K562 (cell line): ENCODE results near the gene SBNO1. TPM values are rescaled to one million over a fixed set of nuclear protein-coding genes. Genes with fewer than 3 reads are reported as not detected.
"Not testable (repeated sequence)": the region's sequence is repeated elsewhere in the genome, so short reads cannot be mapped to it uniquely, and the experiment has no call there.

Source experiments
- ATAC-seq: fragments of 200-7000 bp; cut with Tn5 transposase; 3 replicates; pipeline ENCODE4 v1.9.1; 2020; ENCODE audit warnings: moderate library complexity
- BruUV-seq: library from RNA; stranded (reverse); fragments of 400-500 nt; replicated peaks from 2 replicates; lab custom pipeline; 2021; lab: Mats Ljungman, UMichigan
- CTCF ChIA-PET: fragments of 300-600 bp; formaldehyde crosslinking; extraction: SDS; loops from one replicate; lab custom pipeline; 2021; ENCODE audit warnings: low intra/inter-chr PET ratio; lab: Yijun Ruan, JAX
- POLR2A ChIA-PET: fragments of 300-600, 350-650 bp; sonication (Branson Sonifier 250); formaldehyde crosslinking; extraction: SDS; loops from one replicate; lab custom pipeline; 2021; ENCODE audit warnings: antibody characterized with exemption, inconsistent platforms; lab: Yijun Ruan, JAX
- DNase-seq, 4 experiments: peaks; one replicate each; pipeline versions ENCODE4 v3.0.0 to v3.0.0-alpha.2; 2011 to 2018; ENCODE audit warnings: low spot score in 3 of 4, mixed read lengths in 3 of 4; ENCODE audit errors: extremely low read depth in 1 of 4
- FAIRE-seq: peaks from 2 replicates; lab custom pipeline; 2011; peaks lifted over from hg19 to GRCh38; lab: Jason Lieb, UNC
- H2AFZ ChIP-seq: 2 replicates; pipeline ENCODE4 v1.6.0; 2011; ENCODE audit warnings: low read depth, low read length, control low read depth, inconsistent platforms
- H3K27ac ChIP-seq: fragments of 200-600 bp; 3 replicates; pipeline ENCODE4 v1.8.0; 2011; ENCODE audit warnings: low read depth, mild to moderate bottlenecking, control low read depth, inconsistent platforms, low read length, moderate library complexity, mixed read lengths; ENCODE audit errors: extremely low read depth
- H3K27me3 ChIP-seq, 2 experiments: fragments of 300-600 bp in 1 of 2; 2 replicates in 1 of 2; 3 replicates in 1 of 2; pipeline versions ENCODE4 v1.6.0 to v1.8.0; 2011; ENCODE audit warnings: inconsistent platforms in 2 of 2, low read length in 2 of 2, mild to moderate bottlenecking in 1 of 2, mixed read lengths in 1 of 2, moderate library complexity in 1 of 2; ENCODE audit not compliant: control insufficient read depth in 2 of 2, insufficient read depth in 2 of 2
- H3K36me3 ChIP-seq: fragments of 300-600 bp; 3 replicates; pipeline ENCODE4 v1.8.0; 2011; ENCODE audit warnings: mild to moderate bottlenecking, low read length, inconsistent platforms; ENCODE audit not compliant: control insufficient read depth, insufficient read depth
- H3K4me1 ChIP-seq, 2 experiments: fragments of 200-600 bp in 1 of 2; replicated peaks in 1 of 2; 2 replicates in 1 of 2; 3 replicates in 1 of 2; pipeline versions ENCODE4 v1.5.1 to v1.8.0; 2011; ENCODE audit warnings: inconsistent platforms in 2 of 2, low read length in 2 of 2, mild to moderate bottlenecking in 1 of 2, mixed read lengths in 1 of 2, moderate library complexity in 1 of 2; ENCODE audit not compliant: control insufficient read depth in 2 of 2, insufficient read depth in 2 of 2
- H3K4me2 ChIP-seq: 2 replicates; pipeline ENCODE4 v1.6.1; 2011; ENCODE audit warnings: low read length, control low read depth, inconsistent platforms, mixed read lengths; ENCODE audit not compliant: insufficient read depth
- H3K4me3 ChIP-seq: fragments of 200-600 bp; sonication (generic), shearing (Covaris generic); 2 replicates; pipeline ENCODE4 v1.5.1; 2016; ENCODE audit warnings: control low read depth, inconsistent platforms
- H3K79me2 ChIP-seq: fragments of 200-600 bp; 3 replicates; pipeline ENCODE4 v1.8.0; 2011; ENCODE audit warnings: low read length, inconsistent platforms; ENCODE audit not compliant: control insufficient read depth, insufficient read depth
- H3K9ac ChIP-seq, 2 experiments: 2 replicates each; pipeline versions ENCODE4 v1.6.0 to v1.6.1; 2011; ENCODE audit warnings: low read depth in 2 of 2, low read length in 2 of 2, control low read depth in 1 of 2, inconsistent platforms in 1 of 2, mild to moderate bottlenecking in 1 of 2, mixed read lengths in 1 of 2; ENCODE audit not compliant: insufficient read depth in 1 of 2
- H3K9me1 ChIP-seq: one replicate; pipeline ENCODE4 v1.6.0; 2011; ENCODE audit warnings: inconsistent platforms, mild to moderate bottlenecking, low read length, moderate library complexity; ENCODE audit not compliant: control insufficient read depth, insufficient read depth
- H3K9me3 ChIP-seq: replicated peaks from 2 replicates; pipeline ENCODE4 v1.5.1; 2011; ENCODE audit warnings: low read depth, low read length, inconsistent platforms; ENCODE audit not compliant: control insufficient read depth, insufficient read depth
- H4K20me1 ChIP-seq: replicated peaks from 2 replicates; pipeline ENCODE4 v1.6.1; 2011; ENCODE audit warnings: low read length, inconsistent platforms, mixed read lengths; ENCODE audit not compliant: control insufficient read depth, insufficient read depth
- MEIS2 ChIP-seq: fragments of 450-650 bp; IDR thresholded peaks from 2 replicates; pipeline ENCODE4 v1.6.1; 2014; ENCODE audit warnings: mild to moderate bottlenecking; ENCODE audit not compliant: partially characterized antibody
- PKNOX1 ChIP-seq: fragments of 450-650 bp; IDR thresholded peaks from 2 replicates; pipeline ENCODE4 v1.6.1; 2016
- WGBS: fragments of 100-300 bp; shearing (Covaris generic); methylation state at CpG from one replicate; pipeline ENCODE4 v1.1.6; 2016; ENCODE audit warnings: low coverage, mixed read lengths; ENCODE audit not compliant: insufficient coverage; ENCODE audit errors: missing lambda C conversion rate; 5-methylcytosine and 5-hydroxymethylcytosine counted together
- in situ Hi-C: fragments of 300-500 bp; cut with MboI; formaldehyde crosslinking; loops from 4 replicates; pipeline ENCODE4 v1.15.0; 2018; ENCODE audit warnings: inconsistent platforms, mixed read lengths
- intact Hi-C: fragments of 100-400 bp; cut with micrococcal nuclease; formaldehyde crosslinking; loops from 2 replicates; pipeline ENCODE4 v1.14.2; 2022
- polyA plus RNA-seq, 8 experiments: library from polyadenylated mRNA; depleted of rRNA in 4 of 8; stranded (reverse) in 5 of 8; unstranded in 3 of 8; fragments of >200 nt; fragmentation: Nextera tagmentation in 2 of 8; fragmentation: Illumina TruSeq in 1 of 8; extraction: Ambion mirVana in 2 of 8; extraction: Trizol in 1 of 8; gene quantifications; 2 replicates each; pipeline versions ENCODE4 v1.2.1 to v1.2.3, GENCODE V29; 2011 to 2014; ENCODE audit warnings: inconsistent platforms in 1 of 8, missing spikeins in 1 of 8
- total RNA-seq, 7 experiments: library from RNA; depleted of rRNA in 6 of 7; stranded (reverse); fragments of >200 nt in 6 of 7; fragmentation: Illumina TruSeq in 2 of 7; extraction: Trizol in 2 of 7; gene quantifications; 2 replicates each; pipeline versions ENCODE4 v1.2.1 to v1.2.3, GENCODE V29; 2011 to 2021; ENCODE audit warnings: low replicate concordance in 1 of 7
- TF ChIP-seq, protein P1 (sequence below), 2 experiments: IDR thresholded peaks in 1 of 2; conservative IDR thresholded peaks in 1 of 2; 2 replicates each; pipeline ENCODE4 v1.6.1; 2016; ENCODE audit warnings: low read depth in 2 of 2, mild to moderate bottlenecking in 1 of 2, missing compliant biosample characterization in 1 of 2, missing genetic modification characterization in 1 of 2, moderate library complexity in 1 of 2

Gene SBNO1
- total and polyA plus RNA-seq, 9 of the 15 experiments (the other 6 are each of a cell fraction or from before 2014, with no cell fraction given), result 14.9 to 77.1 (median 35.9) TPM

DNA sequence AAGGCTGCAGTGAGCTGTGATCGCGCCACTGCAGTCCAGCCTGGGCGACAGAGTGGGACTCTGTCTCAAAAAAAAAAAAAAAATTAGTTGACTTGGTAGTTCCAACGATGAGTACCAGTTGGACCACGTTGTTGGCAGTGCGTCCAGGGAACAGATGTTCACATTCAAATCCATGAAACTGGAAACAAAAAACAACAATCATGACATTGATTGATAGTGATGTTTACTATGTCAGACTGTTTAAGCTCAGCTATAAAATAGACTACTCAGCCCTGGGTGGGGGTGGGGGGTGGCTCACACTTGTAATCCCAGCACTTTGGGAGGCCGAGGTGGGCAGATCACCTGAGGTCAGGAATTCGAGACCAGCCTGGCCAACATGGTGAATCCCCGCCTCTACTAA is 112.3 kb downstream of the SBNO1 start:
- H3K4me2 ChIP-seq, H3K27me3 ChIP-seq, DNase-seq, CTCF ChIA-PET, H3K4me3 ChIP-seq, in situ Hi-C loops, H3K27ac ChIP-seq: not testable (repeated sequence)
- Histone ChIP-seq H3K4me1 (peaks cover 19% of the 10 kb centered on the region in 2 experiments), H3K36me3 (peaks cover 58% of the 10 kb centered on the region; the same call in 2 of the 3 replicates)
- WGBS, result 94% methylated on average over 9 of the region's 9 CpGs
- TF ChIP-seq MEIS2, result peak; percentile 70
- peak; percentile 62 for TF ChIP-seq PKNOX1
- TF ChIP-seq, protein P1, sequence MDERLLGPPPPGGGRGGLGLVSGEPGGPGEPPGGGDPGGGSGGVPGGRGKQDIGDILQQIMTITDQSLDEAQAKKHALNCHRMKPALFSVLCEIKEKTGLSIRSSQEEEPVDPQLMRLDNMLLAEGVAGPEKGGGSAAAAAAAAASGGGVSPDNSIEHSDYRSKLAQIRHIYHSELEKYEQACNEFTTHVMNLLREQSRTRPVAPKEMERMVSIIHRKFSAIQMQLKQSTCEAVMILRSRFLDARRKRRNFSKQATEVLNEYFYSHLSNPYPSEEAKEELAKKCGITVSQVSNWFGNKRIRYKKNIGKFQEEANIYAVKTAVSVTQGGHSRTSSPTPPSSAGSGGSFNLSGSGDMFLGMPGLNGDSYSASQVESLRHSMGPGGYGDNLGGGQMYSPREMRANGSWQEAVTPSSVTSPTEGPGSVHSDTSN (CRISPR knock-in tag; IDR thresholded peaks at IDR 0.05; ENCODE audit: low read depth), result not testable (repeated sequence)
- TF ChIP-seq, protein P1 (tag; conservative IDR thresholded peaks at IDR 0.05; ENCODE audit: low read depth), result peak; percentile 86
- TF ChIP-seq, all 486 proteins: peak for 3; not testable (repeated sequence) for 483
- H3K9ac ChIP-seq, ATAC-seq, FAIRE-seq, H3K9me3 ChIP-seq, H2AFZ ChIP-seq, H4K20me1 ChIP-seq, BruUV-seq, H3K9me1 ChIP-seq, intact Hi-C loops: not testable (repeated sequence)
- POLR2A ChIA-PET, result interaction anchor here (2.6 to 5.4 kb wide), 2 partner anchors 10 to 20 kb away, joined by 14 to 43 read pairs; partner anchors contain the start of genes MPHOSPH9 and MTRFR
- peaks cover 61% of the 10 kb centered on the region for H3K79me2 ChIP-seq
